K562 (cell line): ENCODE data around the gene SGMS1. TPM values are rescaled to one million over a fixed set of nuclear protein-coding genes. Genes with fewer than 3 reads are reported as not detected.

ENCODE experiments used
- ATAC-seq: fragments of 200-7000 bp; cut with Tn5 transposase; 3 replicates; pipeline ENCODE4 v1.9.1; 2020; ENCODE audit warnings: moderate library complexity
- BruUV-seq: library from RNA; stranded (reverse); fragments of 400-500 nt; replicated peaks from 2 replicates; lab custom pipeline; 2021; lab: Mats Ljungman, UMichigan
- CTCF ChIA-PET: fragments of 300-600 bp; formaldehyde crosslinking; extraction: SDS; loops from one replicate; lab custom pipeline; 2021; ENCODE audit warnings: low intra/inter-chr PET ratio; lab: Yijun Ruan, JAX
- POLR2A ChIA-PET: fragments of 300-600, 350-650 bp; sonication (Branson Sonifier 250); formaldehyde crosslinking; extraction: SDS; loops from one replicate; lab custom pipeline; 2021; ENCODE audit warnings: antibody characterized with exemption, inconsistent platforms; lab: Yijun Ruan, JAX
- DNase-seq, 4 experiments: peaks; one replicate each; pipeline versions ENCODE4 v3.0.0 to v3.0.0-alpha.2; 2011 to 2018; ENCODE audit warnings: low spot score in 3 of 4, mixed read lengths in 3 of 4; ENCODE audit errors: extremely low read depth in 1 of 4
- FAIRE-seq: peaks from 2 replicates; lab custom pipeline; 2011; peaks lifted over from hg19 to GRCh38; lab: Jason Lieb, UNC
- H2AFZ ChIP-seq: 2 replicates; pipeline ENCODE4 v1.6.0; 2011; ENCODE audit warnings: low read depth, low read length, control low read depth, inconsistent platforms
- H3K27ac ChIP-seq: fragments of 200-600 bp; 3 replicates; pipeline ENCODE4 v1.8.0; 2011; ENCODE audit warnings: low read depth, mild to moderate bottlenecking, control low read depth, inconsistent platforms, low read length, moderate library complexity, mixed read lengths; ENCODE audit errors: extremely low read depth
- H3K27me3 ChIP-seq, 2 experiments: fragments of 300-600 bp in 1 of 2; 2 replicates in 1 of 2; 3 replicates in 1 of 2; pipeline versions ENCODE4 v1.6.0 to v1.8.0; 2011; ENCODE audit warnings: inconsistent platforms in 2 of 2, low read length in 2 of 2, mild to moderate bottlenecking in 1 of 2, mixed read lengths in 1 of 2, moderate library complexity in 1 of 2; ENCODE audit not compliant: control insufficient read depth in 2 of 2, insufficient read depth in 2 of 2
- H3K36me3 ChIP-seq: fragments of 300-600 bp; 3 replicates; pipeline ENCODE4 v1.8.0; 2011; ENCODE audit warnings: mild to moderate bottlenecking, low read length, inconsistent platforms; ENCODE audit not compliant: control insufficient read depth, insufficient read depth
- H3K4me1 ChIP-seq, 2 experiments: fragments of 200-600 bp in 1 of 2; replicated peaks in 1 of 2; 2 replicates in 1 of 2; 3 replicates in 1 of 2; pipeline versions ENCODE4 v1.5.1 to v1.8.0; 2011; ENCODE audit warnings: inconsistent platforms in 2 of 2, low read length in 2 of 2, mild to moderate bottlenecking in 1 of 2, mixed read lengths in 1 of 2, moderate library complexity in 1 of 2; ENCODE audit not compliant: control insufficient read depth in 2 of 2, insufficient read depth in 2 of 2
- H3K4me2 ChIP-seq: 2 replicates; pipeline ENCODE4 v1.6.1; 2011; ENCODE audit warnings: low read length, control low read depth, inconsistent platforms, mixed read lengths; ENCODE audit not compliant: insufficient read depth
- H3K4me3 ChIP-seq: fragments of 200-600 bp; sonication (generic), shearing (Covaris generic); 2 replicates; pipeline ENCODE4 v1.5.1; 2016; ENCODE audit warnings: control low read depth, inconsistent platforms
- H3K79me2 ChIP-seq: fragments of 200-600 bp; 3 replicates; pipeline ENCODE4 v1.8.0; 2011; ENCODE audit warnings: low read length, inconsistent platforms; ENCODE audit not compliant: control insufficient read depth, insufficient read depth
- H3K9ac ChIP-seq, 2 experiments: 2 replicates each; pipeline versions ENCODE4 v1.6.0 to v1.6.1; 2011; ENCODE audit warnings: low read depth in 2 of 2, low read length in 2 of 2, control low read depth in 1 of 2, inconsistent platforms in 1 of 2, mild to moderate bottlenecking in 1 of 2, mixed read lengths in 1 of 2; ENCODE audit not compliant: insufficient read depth in 1 of 2
- H3K9me1 ChIP-seq: one replicate; pipeline ENCODE4 v1.6.0; 2011; ENCODE audit warnings: inconsistent platforms, mild to moderate bottlenecking, low read length, moderate library complexity; ENCODE audit not compliant: control insufficient read depth, insufficient read depth
- H3K9me3 ChIP-seq: replicated peaks from 2 replicates; pipeline ENCODE4 v1.5.1; 2011; ENCODE audit warnings: low read depth, low read length, inconsistent platforms; ENCODE audit not compliant: control insufficient read depth, insufficient read depth
- H4K20me1 ChIP-seq: replicated peaks from 2 replicates; pipeline ENCODE4 v1.6.1; 2011; ENCODE audit warnings: low read length, inconsistent platforms, mixed read lengths; ENCODE audit not compliant: control insufficient read depth, insufficient read depth
- ARHGAP35 ChIP-seq: fragments of 450-650 bp; IDR thresholded peaks from 2 replicates; pipeline ENCODE4 v1.6.1; 2018; ENCODE audit not compliant: partially characterized antibody
- KDM5B ChIP-seq: fragments of 200-600 bp; sonication (generic); IDR thresholded peaks from 2 replicates; pipeline ENCODE4 v1.6.1; 2012; ENCODE audit warnings: low read depth, mild to moderate bottlenecking, moderate library complexity, low read length, control low read depth, inconsistent platforms; ENCODE audit not compliant: insufficient replicate concordance
- SAFB2 ChIP-seq: fragments of 200-400 bp; formaldehyde crosslinking; IDR thresholded peaks from 2 replicates; pipeline ENCODE4 v1.6.1; 2018; ENCODE audit warnings: borderline replicate concordance, low read length, low read depth, moderate library complexity; ENCODE audit not compliant: severe bottlenecking
- SIRT6 ChIP-seq: IDR thresholded peaks from one replicate; pipeline ENCODE4 v1.6.1; 2012; ENCODE audit warnings: low read depth, mild to moderate bottlenecking, control low read depth, inconsistent platforms, low read length, moderate library complexity
- SMAD1 ChIP-seq: fragments of 150-350 bp; IDR thresholded peaks from 2 replicates; pipeline ENCODE4 v1.6.1; 2014; ENCODE audit warnings: low read length, low read depth; ENCODE audit not compliant: partially characterized antibody
- YY1 ChIP-seq, 3 experiments: IDR thresholded peaks; 2 replicates each; pipeline ENCODE4 v1.6.1; 2011; ENCODE audit warnings: low read length in 2 of 3, mild to moderate bottlenecking in 2 of 3, moderate library complexity in 2 of 3, borderline replicate concordance in 1 of 3, control low read depth in 1 of 3, low read depth in 1 of 3; ENCODE audit not compliant: insufficient read depth in 3 of 3, insufficient replicate concordance in 2 of 3, control insufficient read depth in 1 of 3, insufficient read length in 1 of 3; ENCODE audit errors: extremely low read depth in 1 of 3
- ZKSCAN3 ChIP-seq: fragments of 250-450 bp; sonication (Bioruptor Pico); IDR thresholded peaks from 2 replicates; pipeline ENCODE4 v1.4.0; 2020
- ZNF407 ChIP-seq: fragments of 450-650 bp; IDR thresholded peaks from 2 replicates; pipeline ENCODE4 v1.6.1; 2016; ENCODE audit warnings: low read depth
- ZNF592 ChIP-seq: fragments of 450-650 bp; IDR thresholded peaks from 2 replicates; pipeline ENCODE4 v1.6.1; 2017; ENCODE audit warnings: antibody characterized with exemption, mild to moderate bottlenecking
- WGBS: fragments of 100-300 bp; shearing (Covaris generic); methylation state at CpG from one replicate; pipeline ENCODE4 v1.1.6; 2016; ENCODE audit warnings: low coverage, mixed read lengths; ENCODE audit not compliant: insufficient coverage; ENCODE audit errors: missing lambda C conversion rate; 5-methylcytosine and 5-hydroxymethylcytosine counted together
- in situ Hi-C: fragments of 300-500 bp; cut with MboI; formaldehyde crosslinking; loops from 4 replicates; pipeline ENCODE4 v1.15.0; 2018; ENCODE audit warnings: inconsistent platforms, mixed read lengths
- intact Hi-C: fragments of 100-400 bp; cut with micrococcal nuclease; formaldehyde crosslinking; loops from 2 replicates; pipeline ENCODE4 v1.14.2; 2022
- polyA plus RNA-seq, 8 experiments: library from polyadenylated mRNA; depleted of rRNA in 4 of 8; stranded (reverse) in 5 of 8; unstranded in 3 of 8; fragments of >200 nt; fragmentation: Nextera tagmentation in 2 of 8; fragmentation: Illumina TruSeq in 1 of 8; extraction: Ambion mirVana in 2 of 8; extraction: Trizol in 1 of 8; gene quantifications; 2 replicates each; pipeline versions ENCODE4 v1.2.1 to v1.2.3, GENCODE V29; 2011 to 2014; ENCODE audit warnings: inconsistent platforms in 1 of 8, missing spikeins in 1 of 8
- total RNA-seq, 7 experiments: library from RNA; depleted of rRNA in 6 of 7; stranded (reverse); fragments of >200 nt in 6 of 7; fragmentation: Illumina TruSeq in 2 of 7; extraction: Trizol in 2 of 7; gene quantifications; 2 replicates each; pipeline versions ENCODE4 v1.2.1 to v1.2.3, GENCODE V29; 2011 to 2021; ENCODE audit warnings: low replicate concordance in 1 of 7

SGMS1 gene
- total and polyA plus RNA-seq, 9 of the 15 experiments (the other 6 are each of a cell fraction or from before 2014, with no cell fraction given) = 22.6 to 232 (median 82.2) TPM

GRCh38 chr10:50619166-50619565, 4.6 kb downstream of the SGMS1 start:
- WGBS = 88% methylated on average over 1 of the region's 1 CpG
- Histone ChIP-seq H3K4me1 (peaks cover 27 to 35% of the 10 kb centered on the region in 2 experiments), H3K36me3 (peaks cover 17% of the 10 kb centered on the region), H3K4me3 (no peak overlapping the region), H3K27ac (no peak overlapping the region), H3K79me2 (peaks cover 96% of the 10 kb centered on the region), H3K9ac (no peak overlapping the region; a peak in 1 of 4 replicates), H4K20me1 (peaks cover 16% of the 10 kb centered on the region), H3K9me3 (no peaks in the 10 kb centered on the region), H3K9me1 (peaks cover 4% of the 10 kb centered on the region), H3K27me3 (no peaks in the 10 kb centered on the region), H2AFZ (no peak overlapping the region), H3K4me2 (no peak overlapping the region)
- ATAC-seq (no peak), DNase-seq (no peak), FAIRE-seq (no peak)
- in situ Hi-C loops = no loop called here
- POLR2A ChIA-PET = interaction anchor here (0.9 to 3.8 kb wide), 4 partner anchors 13 to 288 kb away, joined by 4 to 32 read pairs (median 5); no protein-coding TSS in a partner anchor
- CTCF ChIA-PET = no interaction called here
- BruUV-seq = no TSS peak
- intact Hi-C loops = no loop called here
- TF ChIP-seq SAFB2 = no peak
- TF ChIP-seq ZNF592 = no peak
- no peak for TF ChIP-seq ZKSCAN3 (CRISPR knock-in tag)
- TF ChIP-seq SMAD1 = no peak
- TF ChIP-seq KDM5B = no peak
- no peak for TF ChIP-seq YY1 (IDR thresholded peaks at IDR 0.05; ENCODE audit: borderline replicate concordance in 1 of 3, control insufficient read depth in 1 of 3, extremely low read depth in 1 of 3, insufficient read depth in 3 of 3, insufficient read length in 1 of 3, insufficient replicate concordance in 2 of 3, low read depth in 1 of 3, low read length in 2 of 3)
- no peak for TF ChIP-seq ZNF407
- no peak for TF ChIP-seq ARHGAP35
- no peak for TF ChIP-seq SIRT6
